ENCODE results near the gene VRTN. TPM values are rescaled to one million over a fixed set of nuclear protein-coding genes. Genes with fewer than 3 reads are reported as not detected.
"Not testable (repeated sequence)": the region's sequence is repeated elsewhere in the genome, so short reads cannot be mapped to it uniquely, and the experiment has no call there.

Gene VRTN
- total RNA-seq, 1 donor from 2014 or later, result not detected

GRCh38 chr14:74324931-74325361 is 23.3 kb upstream of the VRTN start:
- Mint-ChIP-seq H3K36me3 (ENCODE audit: low read depth) (no peaks in the 10 kb centered on the region), H3K27me3 (ENCODE audit: low read depth) (peaks cover 5% of the 10 kb centered on the region), H3K4me3 (no peak overlapping the region), H3K9me3 (no peaks in the 10 kb centered on the region), H3K27ac (ENCODE audit: unreplicated experiment) (no peak overlapping the region), H3K4me1 (peaks cover 26% of the 10 kb centered on the region)
- TF ChIP-seq CTCF (conservative IDR thresholded peaks at IDR 0.05), result peak; percentile 77
- peak; percentile 14 for DNase-seq (ENCODE audit: low read depth, low spot score)

GRCh38 chr14:74325446-74325845 is 22.8 kb upstream of the VRTN start:
- no peak for DNase-seq (ENCODE audit: low read depth, low spot score)
- Mint-ChIP-seq H3K9me3 (no peaks in the 10 kb centered on the region), H3K36me3 (ENCODE audit: low read depth) (no peaks in the 10 kb centered on the region), H3K27ac (ENCODE audit: unreplicated experiment) (no peak overlapping the region), H3K27me3 (ENCODE audit: low read depth) (peaks cover 5% of the 10 kb centered on the region), H3K4me1 (peaks cover 26% of the 10 kb centered on the region), H3K4me3 (no peak overlapping the region)
- no peak for TF ChIP-seq CTCF (conservative IDR thresholded peaks at IDR 0.05)

GRCh38 chr14:74326369-74327152 is 21.7 kb upstream of the VRTN start:
- Mint-ChIP-seq H3K36me3 (ENCODE audit: low read depth) (no peaks in the 10 kb centered on the region), H3K27me3 (ENCODE audit: low read depth) (peaks cover 5% of the 10 kb centered on the region), H3K9me3 (no peaks in the 10 kb centered on the region), H3K27ac (ENCODE audit: unreplicated experiment) (peak overlapping the region; percentile 57), H3K4me3 (no peak overlapping the region), H3K4me1 (peaks cover 26% of the 10 kb centered on the region)
- DNase-seq (ENCODE audit: low read depth, low spot score), result peak; percentile 10
- no peak for TF ChIP-seq CTCF (conservative IDR thresholded peaks at IDR 0.05)

- H3K36me3 Mint-ChIP-seq (ENCODE audit: low read depth); H3K9me3 Mint-ChIP-seq; H3K27me3 Mint-ChIP-seq (ENCODE audit: low read depth); DNase-seq (ENCODE audit: low read depth, low spot score); H3K4me3 Mint-ChIP-seq: not testable (repeated sequence)
- H3K4me1 Mint-ChIP-seq, result peaks cover 23% of the 10 kb centered on the region
- peak overlapping the region; percentile 27 for H3K27ac Mint-ChIP-seq (ENCODE audit: unreplicated experiment)
Measured at GRCh38 chr14:74329950-74330552, 18.2 kb upstream of the VRTN start.

- Mint-ChIP-seq H3K4me1 (no peaks in the 10 kb centered on the region), H3K36me3 (ENCODE audit: low read depth) (no peaks in the 10 kb centered on the region), H3K27ac (ENCODE audit: unreplicated experiment) (no peak overlapping the region), H3K27me3 (ENCODE audit: low read depth) (peaks cover 4% of the 10 kb centered on the region), H3K4me3 (no peak overlapping the region), H3K9me3 (no peaks in the 10 kb centered on the region)
- no peak for DNase-seq (ENCODE audit: low read depth, low spot score)
- TF ChIP-seq CTCF (conservative IDR thresholded peaks at IDR 0.05), result no peak
Measured at GRCh38 chr14:74333909-74334308, 14.4 kb upstream of the VRTN start.

- TF ChIP-seq CTCF (conservative IDR thresholded peaks at IDR 0.05), result no peak
- Mint-ChIP-seq H3K9me3 (no peaks in the 10 kb centered on the region), H3K36me3 (ENCODE audit: low read depth) (no peaks in the 10 kb centered on the region), H3K4me1 (no peaks in the 10 kb centered on the region), H3K27me3 (ENCODE audit: low read depth) (peaks cover 29% of the 10 kb centered on the region), H3K27ac (ENCODE audit: unreplicated experiment) (no peak overlapping the region), H3K4me3 (no peak overlapping the region)
- DNase-seq (ENCODE audit: low read depth, low spot score), result no peak
Measured at GRCh38 chr14:74346341-74346740, 1.9 kb upstream of the VRTN start.
